ENCODE measurements around the gene UNC13B.

- TF ChIP-seq REST (IDR thresholded peaks at IDR 0.05; ENCODE audit: insufficient read depth in 1 of 2, low read depth in 2 of 2, low read length in 2 of 2) (no peak), POLR2AphosphoS5 (IDR thresholded peaks at IDR 0.05; ENCODE audit: low read depth, low read length) (no peak)
Observed at GRCh38 chr9:35254237-35254636, 92.4 kb downstream of the UNC13B start.
